ENCODE results near the gene DEUP1. TPM values are rescaled to one million over a fixed set of nuclear protein-coding genes. Genes with fewer than 3 reads are reported as not detected.
A peak's percentile ranks its signal among the peaks of the same experiment; 100 is the strongest.

The DEUP1 gene
- total and polyA plus RNA-seq, 8 donors: 0.34 to 3.8 (median 2.4) TPM

DNA sequence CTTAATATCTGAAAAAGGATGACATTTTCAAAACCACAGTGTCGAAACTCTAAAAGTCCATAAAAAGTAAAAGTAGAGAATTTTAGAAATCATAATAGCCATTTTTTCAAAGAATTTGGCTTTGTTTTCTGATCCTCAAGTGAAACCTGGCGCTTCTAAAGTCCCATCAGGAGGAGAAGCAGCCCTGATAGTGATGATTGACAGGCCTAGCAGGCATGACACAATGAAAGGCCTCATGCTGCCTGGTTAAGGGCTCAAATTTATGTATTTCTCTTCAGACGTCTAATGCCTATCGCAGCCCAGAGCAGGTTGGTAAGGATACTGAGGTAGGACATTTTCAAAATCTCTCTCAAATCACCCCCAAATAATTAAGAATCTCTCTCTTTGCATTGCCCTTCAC is 3.9 kb upstream of the DEUP1 start:
- Histone ChIP-seq H3K4me3 (no peak overlapping the region), H3K36me3 (no peaks in the 10 kb centered on the region), H3K27ac (no peak overlapping the region), H3K27me3 (peaks cover 6 to 28% of the 10 kb centered on the region in 2 donors), H3K4me1 (no peaks in the 10 kb centered on the region), H3K9me3 (no peaks in the 10 kb centered on the region)
- ATAC-seq (no peak), DNase-seq (no peak)
- TF ChIP-seq, protein P1, sequence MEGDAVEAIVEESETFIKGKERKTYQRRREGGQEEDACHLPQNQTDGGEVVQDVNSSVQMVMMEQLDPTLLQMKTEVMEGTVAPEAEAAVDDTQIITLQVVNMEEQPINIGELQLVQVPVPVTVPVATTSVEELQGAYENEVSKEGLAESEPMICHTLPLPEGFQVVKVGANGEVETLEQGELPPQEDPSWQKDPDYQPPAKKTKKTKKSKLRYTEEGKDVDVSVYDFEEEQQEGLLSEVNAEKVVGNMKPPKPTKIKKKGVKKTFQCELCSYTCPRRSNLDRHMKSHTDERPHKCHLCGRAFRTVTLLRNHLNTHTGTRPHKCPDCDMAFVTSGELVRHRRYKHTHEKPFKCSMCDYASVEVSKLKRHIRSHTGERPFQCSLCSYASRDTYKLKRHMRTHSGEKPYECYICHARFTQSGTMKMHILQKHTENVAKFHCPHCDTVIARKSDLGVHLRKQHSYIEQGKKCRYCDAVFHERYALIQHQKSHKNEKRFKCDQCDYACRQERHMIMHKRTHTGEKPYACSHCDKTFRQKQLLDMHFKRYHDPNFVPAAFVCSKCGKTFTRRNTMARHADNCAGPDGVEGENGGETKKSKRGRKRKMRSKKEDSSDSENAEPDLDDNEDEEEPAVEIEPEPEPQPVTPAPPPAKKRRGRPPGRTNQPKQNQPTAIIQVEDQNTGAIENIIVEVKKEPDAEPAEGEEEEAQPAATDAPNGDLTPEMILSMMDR (IDR thresholded peaks at IDR 0.05): no peak
- intact Hi-C loops (cut with DNase I): no loop called here

GRCh38 chr11:93329936-93330445 is 551 bp upstream of the DEUP1 start:
- no peaks in the 10 kb centered on the region for H3K4me1 ChIP-seq
- peaks cover 6 to 29% of the 10 kb centered on the region in 2 donors for H3K27me3 ChIP-seq
- no peaks in the 10 kb centered on the region for H3K36me3 ChIP-seq
- peak in 2 of 4 donors; percentile 7 to 10 for DNase-seq
- H3K27ac ChIP-seq: no peak overlapping the region
- H3K9me3 ChIP-seq: no peaks in the 10 kb centered on the region
- intact Hi-C loops (cut with DNase I): no loop called here
- peak overlapping the region; percentile 24 to 31 for H3K4me3 ChIP-seq
- TF ChIP-seq, protein P1 (IDR thresholded peaks at IDR 0.05): no peak
- peak; percentile 42 for ATAC-seq

GRCh38 chr11:93340223-93340622 is 9.7 kb downstream of the DEUP1 start:
- Histone ChIP-seq H3K36me3 (no peaks in the 10 kb centered on the region), H3K4me1 (no peaks in the 10 kb centered on the region), H3K27me3 (no peaks in the 10 kb centered on the region), H3K27ac (no peak overlapping the region), H3K9me3 (no peaks in the 10 kb centered on the region), H3K4me3 (no peak overlapping the region)
- ATAC-seq (peak; percentile 60), DNase-seq (peak in 1 of 4 donors; percentile 5)
- intact Hi-C loops (cut with DNase I): no loop called here
- TF ChIP-seq, protein P1 (IDR thresholded peaks at IDR 0.05): no peak

GRCh38 chr11:93344855-93345333 is 14.4 kb downstream of the DEUP1 start:
- Histone ChIP-seq H3K4me3 (no peak overlapping the region), H3K9me3 (no peaks in the 10 kb centered on the region), H3K27me3 (no peaks in the 10 kb centered on the region), H3K36me3 (no peaks in the 10 kb centered on the region), H3K27ac (no peak overlapping the region), H3K4me1 (no peaks in the 10 kb centered on the region)
- no peak for DNase-seq
- TF ChIP-seq, protein P1 (IDR thresholded peaks at IDR 0.05): no peak
- intact Hi-C loops (cut with DNase I): no loop called here
- no peak for ATAC-seq

- intact Hi-C loops (cut with DNase I): no loop called here
- Histone ChIP-seq H3K27me3 (no peaks in the 10 kb centered on the region), H3K4me1 (no peaks in the 10 kb centered on the region), H3K4me3 (no peak overlapping the region), H3K27ac (no peak overlapping the region), H3K36me3 (no peaks in the 10 kb centered on the region), H3K9me3 (peaks cover 0 to 6% of the 10 kb centered on the region in 2 donors)
- ATAC-seq (no peak), DNase-seq (no peak)
- TF ChIP-seq, protein P1 (IDR thresholded peaks at IDR 0.05): no peak
Measured at GRCh38 chr11:93348930-93349329, 18.4 kb downstream of the DEUP1 start.

Data from left lung (tissue), 10 donors.